Effector memory CD8-positive, alpha-beta T cell (primary cell): Measurements from ENCODE around the gene ZNF674.
"Not testable (repeated sequence)": the region's sequence is repeated elsewhere in the genome, so short reads cannot be mapped to it uniquely, and the experiment has no call there.

Experiments used
- ATAC-seq: fragments of 150-1000 bp; cut with Tn5 transposase; replicated peaks from 2 replicates; pipeline ENCODE4 v1.10.0; 2021; ENCODE audit warnings: mild to moderate bottlenecking, moderate library complexity
- DNase-seq, 3 experiments: peaks; one replicate each; pipeline ENCODE4 v3.0.0; 2021
- H3K27ac Mint-ChIP-seq, 2 donors: one replicate each; pipeline ENCODE4 v1.8.0; 2022; ENCODE audit warnings: mild to moderate bottlenecking in 2 of 2, mixed read lengths in 2 of 2, moderate library complexity in 2 of 2
- H3K27me3 Mint-ChIP-seq, 2 donors: one replicate each; pipeline ENCODE4 v1.8.0; 2022; ENCODE audit warnings: mixed read lengths in 2 of 2
- H3K36me3 Mint-ChIP-seq: one replicate; pipeline ENCODE4 v1.8.0; 2022; ENCODE audit warnings: mild to moderate bottlenecking, moderate library complexity, mixed read lengths; ENCODE audit not compliant: insufficient read depth
- H3K4me1 Mint-ChIP-seq, 2 donors: one replicate each; pipeline ENCODE4 v1.8.0; 2022; ENCODE audit warnings: low read depth in 2 of 2, mixed read lengths in 2 of 2
- H3K4me3 Mint-ChIP-seq, 2 donors: one replicate each; pipeline ENCODE4 v1.8.0; 2022; ENCODE audit warnings: mild to moderate bottlenecking in 2 of 2, mixed read lengths in 2 of 2, moderate library complexity in 2 of 2
- H3K9me3 Mint-ChIP-seq, 2 donors: one replicate each; pipeline ENCODE4 v1.8.0; 2022; ENCODE audit warnings: mixed read lengths in 2 of 2

The ZNF674 gene

DNA sequence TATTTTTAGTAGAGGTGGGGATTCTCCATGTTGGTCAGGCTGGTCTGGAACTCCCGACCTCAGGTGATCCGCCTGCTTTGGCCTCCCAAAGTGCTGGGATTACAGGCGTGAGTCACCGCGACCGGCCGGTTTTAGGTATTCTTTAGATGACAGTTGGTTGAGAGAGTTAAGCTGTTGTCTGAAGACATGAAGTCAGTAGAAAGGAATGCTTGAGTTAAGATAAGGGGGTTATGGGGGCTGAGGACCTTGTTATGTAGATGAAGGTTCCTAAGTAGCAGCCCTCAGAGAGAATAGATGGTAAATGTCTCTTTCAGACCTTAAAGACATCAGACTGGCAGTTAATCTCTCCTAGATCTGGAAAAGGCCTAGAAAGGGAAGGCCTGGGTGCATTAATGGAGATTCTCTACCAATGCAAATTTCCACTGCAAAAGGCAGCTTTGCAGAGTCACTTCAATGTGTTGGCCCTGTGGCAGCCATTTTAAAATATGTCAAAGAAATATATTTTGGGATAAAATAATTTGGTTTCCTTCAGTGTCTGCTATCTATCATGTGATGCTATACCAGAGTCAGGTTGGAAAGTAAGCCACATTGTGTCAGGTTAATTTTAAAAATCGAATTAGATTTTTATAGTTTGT lies 6.4 kb upstream of the ZNF674 start:
- no peak overlapping the region for H3K4me3 Mint-ChIP-seq
- DNase-seq: no peak
- no peaks in the 10 kb centered on the region for H3K27me3 Mint-ChIP-seq
- H3K36me3 Mint-ChIP-seq: peaks cover 9% of the 10 kb centered on the region
- H3K27ac Mint-ChIP-seq: no peak overlapping the region
- no peaks in the 10 kb centered on the region for H3K9me3 Mint-ChIP-seq
- H3K4me1 Mint-ChIP-seq: peaks cover 0 to 3% of the 10 kb centered on the region in 2 donors
- ATAC-seq: no peak

DNA sequence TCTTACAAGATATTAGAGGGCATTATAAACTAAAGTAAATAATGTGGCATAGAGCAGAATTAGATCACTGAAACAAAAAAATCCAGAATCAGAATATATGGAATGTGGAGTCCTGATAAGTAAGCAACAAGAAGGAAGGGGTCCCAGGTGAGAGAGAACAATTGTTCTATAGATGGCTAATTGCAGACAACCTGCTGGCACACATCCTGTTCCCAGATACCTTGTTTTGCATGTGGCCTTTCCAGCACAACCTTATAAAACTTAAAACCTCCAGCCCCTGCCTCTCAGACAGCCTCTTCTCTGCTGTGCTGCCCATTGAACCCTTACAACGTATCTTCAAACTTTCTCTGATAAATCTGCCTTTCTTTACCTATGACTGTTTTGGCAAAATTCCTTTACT lies 4.7 kb upstream of the ZNF674 start:
- Mint-ChIP-seq H3K4me3 (no peak overlapping the region), H3K9me3 (no peaks in the 10 kb centered on the region), H3K36me3 (peaks cover 23% of the 10 kb centered on the region)

GRCh38 chrX:46547857-46548256 lies 2.6 kb upstream of the ZNF674 start:
- H3K4me3 Mint-ChIP-seq: no peak overlapping the region
- H3K4me1 Mint-ChIP-seq: peaks cover 0 to 8% of the 10 kb centered on the region in 2 donors
- H3K27me3 Mint-ChIP-seq: no peaks in the 10 kb centered on the region
- H3K27ac Mint-ChIP-seq: no peak overlapping the region
- H3K9me3 Mint-ChIP-seq: no peaks in the 10 kb centered on the region
- H3K36me3 Mint-ChIP-seq: peaks cover 30% of the 10 kb centered on the region
- ATAC-seq: no peak
- no peak for DNase-seq

More for the DNA sequence above, 4.7 kb upstream of the ZNF674 start:
- peaks cover 0 to 8% of the 10 kb centered on the region in 2 donors for H3K4me1 Mint-ChIP-seq
- no peak for ATAC-seq
- no peak overlapping the region for H3K27ac Mint-ChIP-seq
- no peaks in the 10 kb centered on the region for H3K27me3 Mint-ChIP-seq
- DNase-seq: no peak

DNA sequence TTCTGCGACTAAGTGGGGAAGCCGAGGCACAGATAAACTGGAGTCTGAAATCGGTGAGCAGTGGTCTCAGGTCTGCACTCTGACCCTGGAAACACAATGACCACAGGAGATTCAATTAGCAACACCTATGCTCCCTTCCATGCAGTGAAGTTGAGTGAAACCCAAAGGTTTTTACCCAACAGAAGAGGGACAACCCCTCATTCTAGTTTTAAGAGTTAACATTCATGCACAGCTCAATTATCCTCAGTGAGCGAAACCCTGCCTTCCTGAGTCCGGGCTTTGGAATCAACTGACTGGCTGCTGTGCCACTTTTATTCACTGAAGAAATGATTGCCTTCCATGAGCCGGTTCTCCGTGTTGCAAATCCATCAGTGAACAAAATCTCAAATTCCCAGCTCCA lies 694 bp downstream of the ZNF674 start:
- DNase-seq, H3K27me3 Mint-ChIP-seq, H3K9me3 Mint-ChIP-seq, H3K4me1 Mint-ChIP-seq, ATAC-seq: not testable (repeated sequence)
- H3K27ac Mint-ChIP-seq: peak overlapping the region; percentile 92 to 98
- peaks cover 37% of the 10 kb centered on the region for H3K36me3 Mint-ChIP-seq
- H3K4me3 Mint-ChIP-seq: peak overlapping the region; percentile 90 to 95

DNA sequence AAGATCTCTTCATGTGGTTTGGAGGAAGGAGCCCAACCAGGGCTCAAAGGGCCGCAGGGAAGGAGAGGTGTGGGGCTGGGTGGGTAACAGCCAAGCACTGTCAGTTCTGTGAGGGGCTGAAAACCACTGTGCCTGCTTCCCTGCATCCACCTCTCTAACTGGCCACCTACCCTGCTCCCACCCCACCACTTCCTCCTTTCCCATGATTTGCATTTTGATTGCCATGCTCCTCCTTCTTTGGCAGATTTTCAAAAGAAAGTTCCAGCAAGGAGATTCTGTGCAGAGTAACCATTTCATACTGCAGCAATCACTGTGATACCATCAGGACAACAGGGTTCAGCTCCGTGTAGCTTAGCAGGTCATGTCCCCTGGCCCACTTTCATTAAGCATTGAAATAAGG lies 1.8 kb downstream of the ZNF674 start:
- Mint-ChIP-seq H3K4me3 (peak overlapping the region in 1 of 2 donors; percentile 95), H3K27me3 (no peaks in the 10 kb centered on the region), H3K36me3 (peaks cover 38% of the 10 kb centered on the region), H3K4me1 (peaks cover 0 to 7% of the 10 kb centered on the region in 2 donors), H3K9me3 (no peaks in the 10 kb centered on the region), H3K27ac (peak overlapping the region; percentile 92 to 98)
- ATAC-seq (no peak), DNase-seq (no peak)

GRCh38 chrX:46531442-46531841 lies 13.8 kb downstream of the ZNF674 start:
- peaks cover 3% of the 10 kb centered on the region for H3K36me3 Mint-ChIP-seq
- H3K9me3 Mint-ChIP-seq: no peaks in the 10 kb centered on the region
- no peaks in the 10 kb centered on the region for H3K4me1 Mint-ChIP-seq
- no peak for DNase-seq
- no peak overlapping the region for H3K4me3 Mint-ChIP-seq
- no peaks in the 10 kb centered on the region for H3K27me3 Mint-ChIP-seq
- no peak overlapping the region for H3K27ac Mint-ChIP-seq
- no peak for ATAC-seq

GRCh38 chrX:46530404-46530908 lies 14.8 kb downstream of the ZNF674 start:
- H3K27me3 Mint-ChIP-seq, ATAC-seq, DNase-seq, H3K27ac Mint-ChIP-seq, H3K4me3 Mint-ChIP-seq, H3K36me3 Mint-ChIP-seq, H3K9me3 Mint-ChIP-seq, H3K4me1 Mint-ChIP-seq: not testable (repeated sequence)

- H3K9me3 Mint-ChIP-seq, H3K27ac Mint-ChIP-seq, ATAC-seq: not testable (repeated sequence)
Observed at GRCh38 chrX:46529740-46530403, 15.3 kb downstream of the ZNF674 start.

DNA sequence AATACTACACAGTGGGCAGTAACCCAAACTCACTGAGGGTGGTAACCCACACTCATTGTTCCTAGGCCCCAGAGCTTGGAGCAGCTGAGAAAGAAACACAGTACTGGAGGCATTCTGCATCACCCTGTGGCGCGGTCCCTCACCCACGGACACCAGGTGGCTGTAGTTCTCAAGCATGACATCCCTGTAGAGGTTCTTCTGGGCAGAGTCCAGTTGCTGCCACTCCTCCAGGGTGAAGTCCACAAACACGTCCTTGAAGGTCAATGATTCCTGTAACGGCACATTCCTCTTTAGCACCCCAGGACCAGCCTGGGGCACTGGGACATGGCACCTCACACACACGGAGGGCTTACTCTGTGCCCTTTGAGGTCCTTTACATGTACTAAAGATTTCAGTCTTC lies 16.6 kb downstream of the ZNF674 start:
- not testable (repeated sequence) for ATAC-seq, DNase-seq, H3K9me3 Mint-ChIP-seq, H3K27me3 Mint-ChIP-seq, H3K36me3 Mint-ChIP-seq, H3K4me1 Mint-ChIP-seq, H3K27ac Mint-ChIP-seq, H3K4me3 Mint-ChIP-seq

More at GRCh38 chrX:46529740-46530403, 15.3 kb downstream of the ZNF674 start:
- DNase-seq, H3K4me3 Mint-ChIP-seq, H3K4me1 Mint-ChIP-seq, H3K27me3 Mint-ChIP-seq, H3K36me3 Mint-ChIP-seq: not testable (repeated sequence)

DNA sequence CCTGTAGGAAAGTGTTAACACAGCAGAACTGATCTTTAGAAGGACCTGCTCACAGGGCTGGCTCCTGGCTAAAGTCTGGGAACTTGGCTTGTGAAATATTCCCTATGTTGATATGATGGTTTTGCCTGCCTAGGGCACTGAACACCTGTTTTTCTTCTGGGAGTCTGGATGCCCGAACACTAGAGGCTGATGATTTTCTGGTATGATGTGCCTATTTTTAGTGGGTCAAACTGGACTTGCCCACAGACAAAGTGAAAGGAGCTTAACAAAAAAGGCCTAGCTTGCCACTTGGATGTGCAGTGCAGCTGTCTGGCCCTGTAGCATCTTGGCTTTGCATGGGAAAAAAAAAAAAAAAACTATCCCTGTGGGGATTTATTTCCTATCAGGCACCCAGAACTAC lies 39.1 kb downstream of the ZNF674 start:
- Mint-ChIP-seq H3K27ac (no peak overlapping the region), H3K4me3 (no peak overlapping the region), H3K9me3 (no peaks in the 10 kb centered on the region), H3K27me3 (no peaks in the 10 kb centered on the region), H3K36me3 (no peaks in the 10 kb centered on the region), H3K4me1 (no peaks in the 10 kb centered on the region)
- DNase-seq (no peak), ATAC-seq (no peak)

- Mint-ChIP-seq H3K36me3 (no peaks in the 10 kb centered on the region), H3K4me1 (no peaks in the 10 kb centered on the region), H3K27me3 (no peaks in the 10 kb centered on the region), H3K27ac (no peak overlapping the region), H3K9me3 (peaks cover 0 to 2% of the 10 kb centered on the region in 2 donors), H3K4me3 (no peak overlapping the region)
- ATAC-seq (no peak), DNase-seq (no peak)
Observed at GRCh38 chrX:46502848-46503247, 42.4 kb downstream of the ZNF674 start.

DNA sequence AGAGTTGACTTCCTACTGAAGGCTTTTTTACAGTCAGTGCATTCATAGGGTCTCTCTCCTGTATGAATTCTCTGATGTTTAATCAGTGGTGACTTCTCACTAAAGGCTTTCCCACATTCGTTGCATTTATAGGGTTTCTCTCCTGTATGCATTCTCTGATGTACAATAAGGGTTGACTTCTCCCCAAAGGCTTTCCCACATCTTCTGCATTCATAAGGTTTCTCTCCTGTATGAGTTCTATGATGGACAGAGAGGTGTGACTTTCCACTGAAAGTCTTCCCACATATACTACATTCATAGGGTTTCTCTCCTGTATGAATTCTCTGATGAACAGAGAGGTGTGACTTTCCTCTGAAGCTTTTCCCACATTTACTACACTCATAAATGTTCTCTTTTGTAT lies 45.2 kb downstream of the ZNF674 start:
- H3K27me3 Mint-ChIP-seq: no peaks in the 10 kb centered on the region
- H3K27ac Mint-ChIP-seq: no peak overlapping the region
- ATAC-seq (no peak), DNase-seq (no peak)
- H3K9me3 Mint-ChIP-seq: peaks cover 0 to 2% of the 10 kb centered on the region in 2 donors
- H3K4me3 Mint-ChIP-seq: no peak overlapping the region
- no peaks in the 10 kb centered on the region for H3K4me1 Mint-ChIP-seq
- H3K36me3 Mint-ChIP-seq: no peaks in the 10 kb centered on the region

- Mint-ChIP-seq H3K4me1 (peaks cover 3 to 4% of the 10 kb centered on the region in 2 donors), H3K27me3 (no peaks in the 10 kb centered on the region), H3K9me3 (peaks cover 2 to 16% of the 10 kb centered on the region in 2 donors), H3K27ac (no peak overlapping the region), H3K36me3 (peaks cover 5% of the 10 kb centered on the region), H3K4me3 (no peak overlapping the region)
- DNase-seq (no peak), ATAC-seq (no peak)
Observed at GRCh38 chrX:46488712-46489111, 56.5 kb downstream of the ZNF674 start.

GRCh38 chrX:46485897-46486296 lies 59.3 kb downstream of the ZNF674 start:
- peaks cover 0 to 6% of the 10 kb centered on the region in 2 donors for H3K9me3 Mint-ChIP-seq
- peaks cover 3 to 4% of the 10 kb centered on the region in 2 donors for H3K4me1 Mint-ChIP-seq
- no peak for ATAC-seq
- peaks cover 6% of the 10 kb centered on the region for H3K36me3 Mint-ChIP-seq
- H3K27me3 Mint-ChIP-seq: no peaks in the 10 kb centered on the region
- no peak for DNase-seq
- H3K27ac Mint-ChIP-seq: no peak overlapping the region
- no peak overlapping the region for H3K4me3 Mint-ChIP-seq
